ENCODE measurements around the gene TMEM132D.

DNA sequence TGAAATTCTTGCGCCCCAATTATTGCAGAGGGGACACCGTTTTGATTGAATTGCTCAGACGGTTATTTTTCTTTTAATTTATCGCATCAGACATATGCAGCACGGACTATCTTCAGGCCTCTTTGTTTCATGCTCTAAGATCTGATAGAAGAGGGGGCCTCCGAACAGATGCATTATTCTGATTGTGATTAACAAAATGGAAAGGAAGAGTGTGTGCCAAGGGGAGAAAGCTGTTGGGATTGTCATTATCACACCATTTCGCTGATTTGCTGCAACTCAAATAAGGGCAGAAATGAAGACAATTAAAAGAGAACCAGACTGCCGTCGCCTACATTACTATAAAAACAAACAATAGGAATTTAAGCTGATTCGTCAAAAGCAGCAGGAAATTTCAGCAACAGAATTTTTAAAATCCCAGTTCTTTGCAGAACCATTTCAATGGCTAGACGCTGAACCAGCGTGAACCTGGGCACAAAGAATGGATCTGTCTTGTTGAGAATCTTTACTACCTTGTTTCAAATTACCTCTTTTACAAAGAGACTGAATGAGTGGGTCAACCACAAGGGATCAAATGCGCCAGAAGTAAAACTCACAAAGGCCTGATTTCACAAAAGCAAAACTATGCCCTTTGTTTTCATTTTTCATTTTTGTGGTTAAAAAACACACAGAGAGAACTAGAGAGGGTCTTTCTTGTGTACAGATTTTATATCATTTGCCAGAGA, 30.6 kb downstream of the TMEM132D start:
- TF ChIP-seq, protein P1, sequence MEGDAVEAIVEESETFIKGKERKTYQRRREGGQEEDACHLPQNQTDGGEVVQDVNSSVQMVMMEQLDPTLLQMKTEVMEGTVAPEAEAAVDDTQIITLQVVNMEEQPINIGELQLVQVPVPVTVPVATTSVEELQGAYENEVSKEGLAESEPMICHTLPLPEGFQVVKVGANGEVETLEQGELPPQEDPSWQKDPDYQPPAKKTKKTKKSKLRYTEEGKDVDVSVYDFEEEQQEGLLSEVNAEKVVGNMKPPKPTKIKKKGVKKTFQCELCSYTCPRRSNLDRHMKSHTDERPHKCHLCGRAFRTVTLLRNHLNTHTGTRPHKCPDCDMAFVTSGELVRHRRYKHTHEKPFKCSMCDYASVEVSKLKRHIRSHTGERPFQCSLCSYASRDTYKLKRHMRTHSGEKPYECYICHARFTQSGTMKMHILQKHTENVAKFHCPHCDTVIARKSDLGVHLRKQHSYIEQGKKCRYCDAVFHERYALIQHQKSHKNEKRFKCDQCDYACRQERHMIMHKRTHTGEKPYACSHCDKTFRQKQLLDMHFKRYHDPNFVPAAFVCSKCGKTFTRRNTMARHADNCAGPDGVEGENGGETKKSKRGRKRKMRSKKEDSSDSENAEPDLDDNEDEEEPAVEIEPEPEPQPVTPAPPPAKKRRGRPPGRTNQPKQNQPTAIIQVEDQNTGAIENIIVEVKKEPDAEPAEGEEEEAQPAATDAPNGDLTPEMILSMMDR (IDR thresholded peaks at IDR 0.05; ENCODE audit: low read depth, low read length): no peak
- TF ChIP-seq POLR2A (IDR thresholded peaks at IDR 0.05; ENCODE audit: extremely low read depth, insufficient read length): no peak
- TF ChIP-seq MYC (IDR thresholded peaks at IDR 0.05; ENCODE audit: low read depth, low read length): no peak
- TF ChIP-seq, protein P2, sequence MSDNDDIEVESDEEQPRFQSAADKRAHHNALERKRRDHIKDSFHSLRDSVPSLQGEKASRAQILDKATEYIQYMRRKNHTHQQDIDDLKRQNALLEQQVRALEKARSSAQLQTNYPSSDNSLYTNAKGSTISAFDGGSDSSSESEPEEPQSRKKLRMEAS (IDR thresholded peaks at IDR 0.05; ENCODE audit: low read depth, low read length): no peak
